GM12874 (cell line): ENCODE results near the gene KSR2.

ENCODE experiments used
- TF ChIP-seq, protein P1 (sequence below): IDR thresholded peaks from 2 replicates; pipeline ENCODE4 v1.5.1; 2011; ENCODE audit warnings: low read depth, mild to moderate bottlenecking, control low read depth, low read length, moderate library complexity; ENCODE audit not compliant: insufficient read depth

Gene KSR2

GRCh38 chr12:117524806-117525205 lies 444.0 kb downstream of the KSR2 start:
- TF ChIP-seq, protein P1, sequence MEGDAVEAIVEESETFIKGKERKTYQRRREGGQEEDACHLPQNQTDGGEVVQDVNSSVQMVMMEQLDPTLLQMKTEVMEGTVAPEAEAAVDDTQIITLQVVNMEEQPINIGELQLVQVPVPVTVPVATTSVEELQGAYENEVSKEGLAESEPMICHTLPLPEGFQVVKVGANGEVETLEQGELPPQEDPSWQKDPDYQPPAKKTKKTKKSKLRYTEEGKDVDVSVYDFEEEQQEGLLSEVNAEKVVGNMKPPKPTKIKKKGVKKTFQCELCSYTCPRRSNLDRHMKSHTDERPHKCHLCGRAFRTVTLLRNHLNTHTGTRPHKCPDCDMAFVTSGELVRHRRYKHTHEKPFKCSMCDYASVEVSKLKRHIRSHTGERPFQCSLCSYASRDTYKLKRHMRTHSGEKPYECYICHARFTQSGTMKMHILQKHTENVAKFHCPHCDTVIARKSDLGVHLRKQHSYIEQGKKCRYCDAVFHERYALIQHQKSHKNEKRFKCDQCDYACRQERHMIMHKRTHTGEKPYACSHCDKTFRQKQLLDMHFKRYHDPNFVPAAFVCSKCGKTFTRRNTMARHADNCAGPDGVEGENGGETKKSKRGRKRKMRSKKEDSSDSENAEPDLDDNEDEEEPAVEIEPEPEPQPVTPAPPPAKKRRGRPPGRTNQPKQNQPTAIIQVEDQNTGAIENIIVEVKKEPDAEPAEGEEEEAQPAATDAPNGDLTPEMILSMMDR, result no peak

GRCh38 chr12:117523971-117524370 lies 444.8 kb downstream of the KSR2 start:
- TF ChIP-seq, protein P1, result no peak

DNA sequence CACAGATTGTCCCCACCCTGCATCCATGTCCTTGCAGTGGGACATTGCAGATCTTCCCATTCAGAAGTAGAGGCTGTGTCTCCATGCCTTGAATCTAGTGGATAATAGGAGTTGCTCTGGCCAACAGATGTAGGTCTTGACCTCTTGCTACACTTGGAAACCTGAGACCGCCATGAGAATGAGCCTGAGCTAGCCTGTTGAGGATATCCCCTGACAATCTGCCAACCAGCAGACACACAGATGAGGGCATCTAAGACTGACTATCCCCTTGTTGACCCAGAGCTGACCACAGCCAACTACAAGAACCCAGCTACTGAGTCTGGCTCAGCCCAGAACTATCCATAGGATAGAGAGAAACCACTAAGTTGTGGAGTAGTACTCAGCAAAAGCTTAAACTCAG lies 446.2 kb downstream of the KSR2 start:
- TF ChIP-seq, protein P1, result no peak

GRCh38 chr12:117521867-117522266 lies 446.9 kb downstream of the KSR2 start:
- TF ChIP-seq, protein P1, result no peak

DNA sequence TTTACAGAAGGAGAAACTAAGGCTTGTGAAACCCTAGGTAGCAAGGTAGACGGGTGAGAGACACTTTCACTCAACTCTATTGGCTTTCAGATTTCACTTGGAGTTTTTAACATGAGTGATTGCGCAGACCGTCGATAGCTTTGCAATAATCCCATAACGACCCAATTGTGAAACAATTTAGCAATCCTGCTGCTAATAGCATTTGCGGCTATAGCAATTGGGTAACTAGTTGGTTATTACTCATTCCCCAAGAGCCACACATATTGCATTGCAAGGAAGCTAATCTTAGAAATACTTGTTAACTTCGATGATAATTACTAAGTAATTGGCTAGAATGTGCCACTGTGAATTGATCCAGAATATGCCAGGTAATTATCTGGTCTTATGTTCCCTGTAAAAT lies 447.4 kb downstream of the KSR2 start:
- TF ChIP-seq, protein P1, result no peak

GRCh38 chr12:117518594-117519270 lies 450.1 kb downstream of the KSR2 start:
- TF ChIP-seq, protein P1, result no peak

DNA sequence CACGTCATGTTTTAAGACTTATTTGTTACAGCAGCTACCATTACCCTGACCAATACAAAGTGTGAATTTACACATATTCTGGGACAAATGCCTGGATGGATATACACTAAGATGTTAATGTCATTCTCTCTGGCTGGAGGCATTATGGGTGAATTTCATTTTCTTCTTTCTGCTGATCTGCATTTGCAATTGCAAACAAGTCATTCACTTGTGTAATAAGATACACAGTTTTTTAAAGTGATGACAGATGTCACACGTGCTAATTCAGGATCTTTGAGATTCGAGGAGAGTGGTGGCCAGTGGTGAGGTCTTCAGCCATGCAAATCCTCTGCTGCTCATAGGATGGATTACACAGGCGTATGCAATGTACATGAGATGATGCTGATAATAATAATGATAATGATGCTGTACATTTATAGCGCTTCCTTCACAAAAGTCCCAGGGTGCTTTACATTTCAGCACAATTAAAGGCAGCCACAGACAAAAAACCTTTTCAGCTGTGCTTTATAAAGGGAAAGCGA lies 451.5 kb downstream of the KSR2 start:
- TF ChIP-seq, protein P1, result no peak
